Measurements from ENCODE around the gene CLDN6.
A peak's percentile ranks its signal among the peaks of the same experiment; 100 is the strongest.

The CLDN6 gene

GRCh38 chr16:3010510-3010909 lies 7.5 kb downstream of the CLDN6 start:
- no peak for DNase-seq

GRCh38 chr16:3009568-3010390 lies 8.2 kb downstream of the CLDN6 start:
- DNase-seq = no peak

GRCh38 chr16:3008690-3009037 lies 9.3 kb downstream of the CLDN6 start:
- DNase-seq = no peak

GRCh38 chr16:3007957-3008689 lies 9.9 kb downstream of the CLDN6 start:
- no peak for DNase-seq

GRCh38 chr16:3007059-3007956 lies 10.7 kb downstream of the CLDN6 start:
- no peak for DNase-seq

- no peak for DNase-seq
These were observed 13.2 kb downstream of the CLDN6 start for GRCh38 chr16:3004781-3005284.

- no peak for DNase-seq
These were observed 13.7 kb downstream of the CLDN6 start for GRCh38 chr16:3004319-3004718.

- peak; percentile 99 to 100 for DNase-seq
These were observed 14.3 kb downstream of the CLDN6 start for GRCh38 chr16:3003582-3004270.

GRCh38 chr16:3001316-3001715 lies 16.7 kb downstream of the CLDN6 start:
- no peak for DNase-seq

GRCh38 chr16:3000540-3000939 lies 17.4 kb downstream of the CLDN6 start:
- DNase-seq = no peak

GRCh38 chr16:2999929-3000328 lies 18.1 kb downstream of the CLDN6 start:
- no peak for DNase-seq

GRCh38 chr16:2996298-2996697 lies 21.7 kb downstream of the CLDN6 start:
- DNase-seq = no peak

GRCh38 chr16:2992383-2993081 lies 25.5 kb downstream of the CLDN6 start:
- no peak for DNase-seq

GRCh38 chr16:2991566-2992261 lies 26.3 kb downstream of the CLDN6 start:
- no peak for DNase-seq

- DNase-seq = no peak
These were observed 27.1 kb downstream of the CLDN6 start for GRCh38 chr16:2990891-2991290.

GRCh38 chr16:2988590-2989099 lies 29.3 kb downstream of the CLDN6 start:
- DNase-seq = no peak

- DNase-seq = no peak
These were observed 30.1 kb downstream of the CLDN6 start for GRCh38 chr16:2987833-2988232.

GRCh38 chr16:2987286-2987685 lies 30.7 kb downstream of the CLDN6 start:
- DNase-seq = no peak

- DNase-seq = no peak
These were observed 31.3 kb downstream of the CLDN6 start for GRCh38 chr16:2986623-2987188.

GRCh38 chr16:2985893-2986355 lies 32.1 kb downstream of the CLDN6 start:
- DNase-seq = no peak

GRCh38 chr16:2985462-2985861 lies 32.5 kb downstream of the CLDN6 start:
- DNase-seq = no peak
